Endometrial microvascular endothelial cells (primary cell): ENCODE data around the gene RIMS1. TPM values are rescaled to one million over a fixed set of nuclear protein-coding genes. Genes with fewer than 3 reads are reported as not detected.
"Not testable (repeated sequence)": the region's sequence is repeated elsewhere in the genome, so short reads cannot be mapped to it uniquely, and the experiment has no call there.

Experiments
- in situ Hi-C: cut with HindIII; loops from 2 replicates; pipeline ENCODE4 v1.10.0; 2017; ENCODE audit warnings: low sequenced_read_pairs, low pct_unique_long_range_greater_than_20kb; ENCODE audit errors: inconsistent ontology term
- total RNA-seq: library from RNA; depleted of rRNA; stranded (reverse); fragments of >200 nt; gene quantifications from one replicate; pipeline ENCODE4 v1.2.3, GENCODE V29; 2015; ENCODE audit errors: inconsistent ontology term

The RIMS1 gene
- total RNA-seq, 1 donor from 2014 or later: not detected

DNA sequence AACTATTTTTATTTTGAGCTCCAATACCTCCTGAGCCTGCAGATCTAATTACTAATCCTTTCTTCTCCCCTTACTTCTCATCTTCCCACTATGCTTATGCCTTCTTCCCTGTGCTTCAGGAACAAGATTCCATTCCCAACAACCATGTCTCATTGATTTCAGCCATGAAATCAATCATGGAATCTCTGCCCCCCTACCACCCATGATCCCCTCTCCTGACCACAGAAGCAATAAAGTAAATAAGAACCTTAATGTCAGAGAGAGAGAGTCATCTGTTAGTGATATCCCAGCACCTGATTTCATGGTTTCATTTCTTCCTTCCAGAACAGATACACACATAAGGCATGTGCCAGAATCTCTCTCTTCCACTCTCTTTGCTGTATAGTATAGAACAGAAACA is 395.9 kb downstream of the RIMS1 start:
- in situ Hi-C loops: no loop called here

DNA sequence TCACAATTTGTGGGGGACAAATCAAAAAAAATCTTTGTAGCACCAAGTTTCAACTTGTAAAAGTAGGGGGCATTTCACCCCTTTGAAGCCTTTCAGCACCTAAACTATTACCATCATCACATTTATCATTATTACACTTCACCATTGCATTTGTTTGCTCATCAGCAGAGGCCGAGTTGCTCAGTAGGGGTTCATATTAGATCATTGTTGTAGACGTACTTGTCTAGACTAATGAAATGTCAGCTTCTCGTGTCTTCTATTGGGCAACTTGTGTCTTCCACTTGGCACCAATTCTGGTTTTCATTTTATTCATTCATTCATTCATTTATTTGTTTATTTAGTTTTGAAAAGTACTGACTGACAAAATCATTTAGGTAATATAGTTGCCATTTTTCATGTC is 397.2 kb downstream of the RIMS1 start:
- in situ Hi-C loops: no loop called here

DNA sequence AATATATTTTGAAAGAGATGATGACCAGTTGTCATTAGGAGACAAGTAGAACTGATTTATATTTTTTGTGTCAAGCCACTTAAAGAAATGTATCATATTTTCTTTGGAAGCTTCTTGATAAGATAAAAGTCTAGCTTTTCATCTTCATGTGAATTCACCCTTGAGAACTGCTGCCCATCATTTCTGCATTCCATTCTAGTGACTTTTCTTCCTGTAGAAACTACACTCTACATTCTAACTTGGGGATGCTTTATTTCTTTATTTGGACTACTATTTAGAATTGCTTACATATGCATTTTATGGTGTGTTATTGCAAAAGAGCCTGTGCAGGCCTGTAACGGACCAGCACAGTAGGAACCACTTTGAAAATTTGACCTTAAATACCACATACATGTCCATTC is 400.6 kb downstream of the RIMS1 start:
- in situ Hi-C loops: no loop called here

DNA sequence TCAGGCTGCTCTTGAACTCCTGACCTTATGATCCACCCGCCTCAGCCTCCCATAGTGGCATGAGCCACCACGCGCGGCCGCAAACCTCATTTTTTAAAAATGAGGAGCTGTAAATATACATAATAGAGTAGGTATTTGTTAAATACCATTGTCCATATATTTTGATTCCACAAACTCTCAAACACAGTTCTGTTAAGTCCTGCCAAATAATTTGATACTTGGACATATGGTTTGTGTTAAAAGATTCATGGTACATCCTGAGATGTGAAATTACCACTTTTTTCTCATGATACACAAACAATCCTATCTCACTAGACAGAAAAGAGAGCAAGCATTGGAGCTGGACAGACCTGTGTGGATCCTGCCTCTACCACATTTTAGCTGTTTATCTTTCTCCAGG is 401.5 kb downstream of the RIMS1 start:
- in situ Hi-C loops: no loop called here

DNA sequence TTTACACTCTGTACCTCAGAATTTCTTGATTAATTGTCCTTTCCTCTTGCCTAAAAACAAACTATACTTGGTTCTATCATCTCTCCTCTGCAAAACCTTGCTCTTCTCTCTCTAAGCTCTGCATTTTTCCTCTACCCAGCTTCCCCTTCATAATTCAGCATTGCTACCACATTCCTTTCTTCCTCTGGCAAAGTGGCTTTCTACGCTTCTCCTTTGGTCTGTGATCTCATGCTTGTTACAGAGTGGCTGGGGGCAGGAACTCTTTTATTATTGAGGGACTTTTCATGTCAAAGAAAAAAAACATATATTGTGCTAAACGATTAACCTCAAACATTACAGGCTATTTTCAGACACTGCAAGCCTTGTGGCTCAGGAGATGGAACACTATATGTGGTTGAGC is 402.2 kb downstream of the RIMS1 start:
- in situ Hi-C loops: no loop called here

DNA sequence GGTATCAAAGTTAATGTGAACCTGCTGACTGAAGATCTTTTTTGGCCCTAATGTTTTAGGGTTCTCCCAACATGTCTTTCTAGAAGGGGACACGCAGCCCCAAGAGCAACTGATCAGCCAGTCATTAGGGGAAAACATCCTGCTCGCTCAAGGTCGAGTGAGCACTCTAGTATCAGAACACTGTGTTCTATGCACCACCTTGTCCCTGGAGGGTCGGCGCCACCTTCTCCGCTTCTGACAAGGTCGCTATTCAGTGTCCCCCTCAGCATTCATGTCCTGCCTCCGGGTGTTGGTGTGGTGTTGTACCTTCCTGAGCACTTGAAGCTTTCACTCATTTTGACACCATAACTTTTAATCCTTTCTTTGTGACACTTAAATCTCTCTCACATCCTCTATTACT is 404.3 kb downstream of the RIMS1 start:
- in situ Hi-C loops: no loop called here

DNA sequence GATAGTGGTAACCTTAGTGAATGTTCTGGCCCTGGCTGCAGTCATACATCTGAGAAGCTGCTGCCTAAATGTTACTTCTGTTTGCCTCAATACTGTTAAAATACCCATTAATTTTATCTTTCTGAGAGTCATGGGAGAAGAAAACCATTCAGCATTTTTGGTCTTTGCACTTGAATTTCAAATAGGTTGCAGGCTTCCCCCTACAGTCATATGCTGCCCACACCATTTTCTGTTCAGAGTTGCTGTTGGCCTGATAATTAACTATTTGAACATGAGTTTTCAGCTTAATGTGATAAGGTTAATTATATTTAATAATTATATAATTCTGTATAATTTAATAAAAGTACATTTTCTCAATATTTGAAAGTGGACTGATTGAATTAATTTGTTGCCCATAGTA is 410.0 kb downstream of the RIMS1 start:
- in situ Hi-C loops: no loop called here

DNA sequence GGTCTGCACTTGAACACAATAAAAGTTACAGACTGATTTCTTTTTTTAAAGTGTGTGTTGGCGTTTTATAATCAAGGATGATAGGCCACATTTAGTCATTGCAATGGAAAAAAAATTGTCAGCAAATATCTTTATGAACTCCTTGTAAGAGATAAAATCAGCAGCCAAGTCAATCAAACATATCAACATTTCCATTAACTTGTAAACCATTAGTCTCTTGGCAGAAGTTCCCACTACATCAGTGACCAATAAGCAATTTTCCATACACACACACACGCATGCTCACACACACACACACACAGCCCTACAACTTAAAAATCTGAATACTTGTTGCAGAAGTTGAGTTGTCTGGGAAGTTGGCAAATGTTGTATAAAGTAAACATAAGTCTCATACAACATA is 419.6 kb downstream of the RIMS1 start:
- in situ Hi-C loops: no loop called here

DNA sequence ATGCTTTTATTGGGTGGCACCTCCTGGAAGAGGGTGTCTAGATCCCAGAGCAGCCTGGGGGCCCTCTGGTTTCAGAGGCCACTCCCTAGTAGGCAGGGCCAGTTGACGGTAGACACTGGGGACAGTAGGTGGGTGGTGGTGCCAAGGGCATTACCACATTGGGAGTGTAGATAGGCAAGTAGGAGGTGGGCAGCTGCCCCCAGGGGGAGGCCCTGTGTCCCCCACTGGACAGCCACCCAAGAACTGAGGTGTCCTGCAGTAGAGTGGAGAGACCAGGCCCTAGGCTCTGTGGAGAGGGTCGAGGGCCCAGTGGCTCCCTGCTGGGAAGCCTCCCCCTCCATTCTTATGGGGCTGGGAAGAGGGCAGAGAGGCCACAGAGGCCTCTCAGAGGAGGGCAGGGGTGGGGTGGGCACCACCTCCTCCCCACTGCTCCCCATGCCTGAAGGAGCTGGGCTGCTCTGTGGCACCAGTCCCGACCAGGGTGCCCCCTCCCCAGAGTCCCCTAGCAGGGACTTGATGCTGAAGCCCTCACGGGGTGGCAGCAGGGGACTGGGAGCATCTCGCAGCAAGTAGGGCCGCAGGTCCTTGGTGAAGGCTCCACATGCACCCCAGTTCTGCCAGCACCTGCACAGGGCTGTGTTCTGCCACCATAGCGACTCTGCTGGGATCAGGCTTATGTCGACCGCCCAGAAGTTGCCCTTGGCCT is 430.5 kb downstream of the RIMS1 start:
- in situ Hi-C loops: no loop called here

DNA sequence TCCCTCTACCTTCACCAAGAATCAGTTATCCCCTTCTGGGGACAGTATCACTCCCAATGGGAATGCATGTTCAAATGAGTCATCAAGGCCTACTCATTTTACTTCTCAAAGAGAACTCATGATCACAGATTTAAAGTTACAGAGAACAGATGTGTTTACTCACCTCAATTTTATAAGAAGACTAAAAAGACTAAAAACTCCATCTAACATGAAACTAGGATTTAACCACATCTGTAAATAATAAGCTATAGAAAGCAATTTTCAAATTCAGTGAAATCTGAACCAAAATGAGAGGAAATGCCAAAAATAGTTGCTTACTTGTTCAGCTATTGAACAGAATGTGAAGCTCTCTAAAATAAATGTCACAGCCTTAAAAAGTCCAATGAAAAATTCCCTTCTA is 435.4 kb downstream of the RIMS1 start:
- in situ Hi-C loops: no loop called here

DNA sequence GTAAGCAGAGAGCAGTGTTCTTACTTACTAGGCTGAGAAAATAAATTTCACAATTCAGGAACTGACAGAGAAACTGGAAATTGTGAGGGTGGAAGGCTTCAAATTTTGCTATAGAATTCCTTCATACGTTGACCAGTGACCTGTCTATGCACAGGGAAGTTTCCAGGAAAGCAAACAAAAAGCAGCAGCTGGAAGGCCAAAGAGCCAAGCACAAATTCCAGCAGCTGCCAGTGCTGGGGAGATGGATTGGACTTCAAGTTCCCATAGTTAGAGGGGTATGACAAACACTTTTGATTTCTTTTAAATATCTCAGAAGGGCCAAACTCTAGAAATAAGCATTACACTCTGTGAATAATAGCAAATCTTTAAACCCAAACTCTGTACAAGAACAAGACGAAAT is 436.4 kb downstream of the RIMS1 start:
- in situ Hi-C loops: no loop called here

DNA sequence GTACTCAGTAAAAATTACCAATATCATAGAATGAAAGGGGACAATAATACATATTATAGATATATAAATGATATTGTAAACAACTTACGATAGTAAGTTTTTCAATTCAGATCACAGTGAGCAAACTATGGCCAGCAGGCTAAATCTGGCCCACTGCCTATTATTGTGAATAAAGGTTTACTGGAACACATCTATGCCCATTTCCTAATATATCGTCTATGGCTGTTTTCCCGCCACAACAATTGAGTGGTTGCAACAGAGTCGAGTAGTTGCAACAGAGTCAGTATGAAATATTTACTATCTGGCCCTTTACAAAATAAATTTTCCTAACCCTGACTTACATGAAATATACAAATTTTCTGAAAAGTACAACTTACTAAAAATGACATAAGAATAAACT is 438.2 kb downstream of the RIMS1 start:
- in situ Hi-C loops: no loop called here

DNA sequence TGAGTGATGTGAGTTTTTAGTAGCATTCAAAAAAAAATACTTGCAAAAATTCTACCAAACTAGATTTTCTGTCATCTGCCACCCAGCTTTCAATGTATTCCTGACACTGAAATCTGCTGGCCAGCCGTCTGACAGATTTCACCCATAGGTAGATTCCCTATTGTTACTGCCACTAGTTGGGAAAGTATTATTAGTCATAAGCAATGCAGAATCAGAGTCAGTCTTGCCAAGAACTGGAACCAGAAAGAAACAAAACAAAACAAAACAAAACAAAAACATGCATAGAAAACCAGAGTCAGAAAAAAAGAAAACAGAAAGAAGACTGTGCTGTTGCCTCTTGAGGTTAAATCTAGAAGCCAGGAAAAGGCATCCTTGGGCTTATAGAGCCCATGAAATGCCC is 442.4 kb downstream of the RIMS1 start:
- in situ Hi-C loops: no loop called here

DNA sequence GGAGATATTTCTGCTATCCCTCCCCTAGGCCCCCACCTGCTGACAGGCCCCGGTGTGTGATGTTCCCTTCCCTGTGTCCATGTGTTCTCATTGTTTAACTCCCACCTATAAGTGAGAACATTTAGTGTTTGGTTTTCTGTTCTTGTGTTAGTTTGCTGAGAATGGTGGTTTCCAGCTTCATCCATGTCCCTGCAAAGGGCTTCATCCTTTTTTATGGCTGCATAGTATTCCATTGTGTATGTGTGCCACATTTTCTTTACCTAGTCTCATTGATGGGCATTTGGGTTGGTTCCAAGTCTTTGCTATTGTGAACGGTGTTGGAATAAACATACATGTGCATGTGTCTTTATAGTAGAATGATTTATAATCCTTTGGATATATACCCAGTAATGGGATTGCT is 448.9 kb downstream of the RIMS1 start:
- in situ Hi-C loops: not testable (repeated sequence)

DNA sequence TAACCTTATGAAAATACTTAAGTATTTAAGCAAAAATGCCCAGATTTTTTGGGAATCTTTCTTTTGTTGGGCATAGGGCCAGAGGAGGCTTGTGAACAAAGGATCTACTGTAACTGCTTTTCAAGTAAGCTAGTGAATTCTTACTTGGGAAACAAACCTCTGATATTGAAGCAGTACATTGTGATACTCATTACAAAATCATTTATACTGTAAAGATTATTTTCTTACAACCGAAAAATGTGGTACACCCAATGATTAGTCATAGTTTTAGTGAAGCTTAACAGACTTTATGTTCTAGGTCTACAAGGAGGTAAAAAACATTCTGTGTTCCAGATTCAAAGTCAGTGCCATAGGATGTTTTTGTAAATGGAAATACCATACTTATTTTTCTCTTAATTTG is 462.6 kb downstream of the RIMS1 start:
- in situ Hi-C loops: no loop called here

DNA sequence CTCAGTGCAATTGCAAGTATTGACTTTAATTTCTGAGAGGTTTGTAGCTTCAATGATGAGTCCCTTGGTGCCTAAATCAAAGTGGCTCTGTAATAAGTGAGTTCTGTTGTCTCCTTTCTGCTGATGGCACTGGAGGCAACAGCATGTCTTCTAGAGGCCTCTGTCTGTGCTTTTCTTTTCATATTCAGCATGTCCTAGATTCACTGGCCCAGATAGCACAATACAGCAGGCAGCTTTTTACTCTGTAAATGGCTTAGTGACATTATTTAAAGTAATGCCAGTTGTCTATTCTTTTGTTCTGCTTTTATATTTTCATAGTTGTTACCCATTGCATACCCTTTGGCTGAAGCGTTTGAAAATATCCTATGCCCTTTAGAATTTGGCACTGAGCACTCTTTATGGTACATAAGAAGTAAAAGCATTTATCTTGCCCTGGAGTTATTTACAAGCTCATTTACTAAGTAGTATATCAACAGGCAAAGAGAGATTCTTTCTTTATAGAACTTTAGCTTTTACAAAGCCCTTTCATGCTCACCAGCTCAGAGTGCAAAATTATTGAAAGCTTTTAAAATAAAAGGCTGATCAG is 464.0 kb downstream of the RIMS1 start:
- in situ Hi-C loops: no loop called here

DNA sequence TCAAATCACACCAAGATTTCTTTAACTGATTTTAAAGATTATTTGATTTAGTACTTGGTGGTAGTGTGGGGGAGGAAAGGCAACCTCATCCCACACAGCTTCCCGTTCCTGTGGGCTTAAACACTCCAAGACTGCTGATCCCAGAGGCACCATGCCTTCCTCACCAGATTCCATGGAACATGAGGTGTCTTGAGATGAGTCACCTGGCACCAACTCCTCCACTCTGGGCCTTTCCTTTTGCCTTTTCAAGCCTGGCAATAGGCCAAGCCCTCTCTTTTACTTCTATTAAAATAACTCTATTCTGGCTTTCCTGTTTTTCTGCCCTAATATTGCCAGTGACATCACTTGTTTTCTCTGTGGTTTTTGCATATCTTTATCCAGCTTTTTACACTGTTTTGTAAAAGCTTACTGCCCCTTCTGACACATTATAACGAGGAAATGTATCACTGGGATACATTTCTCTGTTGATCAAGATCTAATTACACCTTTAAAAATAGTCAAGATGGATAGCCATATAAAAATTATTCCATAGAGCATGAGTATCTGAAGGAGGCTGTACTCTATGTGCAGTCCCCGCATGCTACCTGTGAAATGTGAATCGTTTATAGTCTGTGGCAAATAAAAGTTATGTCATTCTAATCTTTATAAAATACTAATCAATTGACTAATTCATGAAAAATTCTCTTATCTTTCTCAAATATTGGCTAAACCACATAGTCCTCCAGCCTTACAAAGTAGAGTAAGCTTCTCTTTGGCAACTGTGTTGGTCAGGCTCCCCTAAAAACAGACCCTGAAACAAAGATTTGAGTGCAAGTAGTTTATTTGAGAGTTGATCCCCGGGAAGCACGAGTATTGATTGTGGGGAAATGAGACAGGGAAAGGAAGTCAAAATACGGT is 477.7 kb downstream of the RIMS1 start:
- in situ Hi-C loops: no loop called here

DNA sequence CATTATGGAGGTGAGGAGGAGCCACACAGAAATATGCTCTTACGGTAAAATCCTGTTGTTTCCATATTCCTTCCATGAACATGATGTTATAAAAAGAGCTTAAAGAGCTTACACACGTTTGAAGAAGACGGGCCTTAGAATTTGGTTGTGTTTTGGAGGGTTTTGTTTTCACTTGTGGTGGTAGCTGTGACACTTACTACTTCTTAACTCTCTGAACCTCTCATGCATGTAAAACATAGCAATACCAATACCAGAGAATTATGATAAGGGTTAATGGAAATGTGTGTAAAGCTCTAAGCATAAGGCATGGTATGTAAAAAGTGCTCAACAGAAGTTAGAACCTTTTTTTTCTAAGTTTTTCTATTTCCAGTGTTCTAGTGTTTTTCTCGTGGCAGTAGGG is 479.4 kb downstream of the RIMS1 start:
- in situ Hi-C loops: no loop called here

DNA sequence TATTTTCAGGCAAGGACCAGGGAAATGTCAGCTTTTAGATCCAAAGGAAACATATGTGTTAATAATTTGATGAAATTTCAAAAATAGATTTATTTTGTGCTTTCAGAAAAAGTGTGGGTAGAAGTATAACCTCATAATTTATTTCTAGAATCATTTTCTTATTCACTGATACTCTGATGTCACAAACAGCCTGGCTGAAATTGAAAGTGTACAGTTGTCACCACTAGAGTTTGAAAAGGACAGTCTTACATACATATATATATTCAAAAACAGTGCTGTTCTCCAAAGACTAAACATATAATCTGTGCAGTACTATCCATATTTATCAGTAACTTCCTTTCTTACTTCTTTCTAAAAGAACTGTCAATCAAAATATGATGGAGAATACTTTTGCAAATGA is 481.1 kb downstream of the RIMS1 start:
- in situ Hi-C loops: no loop called here

DNA sequence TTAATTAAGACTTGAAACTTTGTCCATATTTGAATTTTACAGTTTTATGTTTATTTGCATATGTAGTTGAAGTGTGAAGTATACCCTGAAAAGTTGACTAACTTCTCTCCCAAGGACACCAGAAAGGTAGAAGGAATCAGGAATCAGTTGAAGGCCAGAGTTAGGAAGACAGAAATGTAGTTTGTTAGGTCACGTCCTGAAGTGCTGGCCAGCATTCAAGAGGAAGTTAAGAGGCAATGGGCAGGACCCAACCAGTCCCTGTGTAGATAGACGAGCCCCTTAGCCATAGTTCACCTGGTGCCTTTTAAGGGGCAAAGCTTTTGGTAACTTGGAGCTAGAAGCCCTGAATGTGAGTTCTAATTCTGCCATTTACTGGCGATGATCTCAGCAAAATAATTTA is 485.1 kb downstream of the RIMS1 start:
- in situ Hi-C loops: no loop called here
